Endodermal cell (in vitro differentiated cells): ENCODE results near the gene SAMD4B. TPM values are rescaled to one million over a fixed set of nuclear protein-coding genes. Genes with fewer than 3 reads are reported as not detected.

Source experiments
- DNase-seq: peaks from one replicate; pipeline ENCODE4 v3.0.0-alpha.2; 2017
- H3K27ac ChIP-seq: 2 replicates; pipeline ENCODE4 v1.5.1; 2013; ENCODE audit warnings: mild to moderate bottlenecking, low read depth, low read length, moderate library complexity
- H3K27me3 ChIP-seq: 2 replicates; pipeline ENCODE4 v1.6.1; 2013; ENCODE audit warnings: mild to moderate bottlenecking, low read length, moderate library complexity; ENCODE audit not compliant: insufficient read depth, control insufficient read depth, poor library complexity, severe bottlenecking
- H3K36me3 ChIP-seq: 2 replicates; pipeline ENCODE4 v1.7.0; 2013; ENCODE audit warnings: mild to moderate bottlenecking, low read length, moderate library complexity; ENCODE audit not compliant: control insufficient read depth, insufficient read depth
- H3K4me1 ChIP-seq: one replicate; pipeline ENCODE4 v1.7.0; 2013; ENCODE audit warnings: low read length; ENCODE audit not compliant: control insufficient read depth, insufficient read depth
- H3K4me3 ChIP-seq: 2 replicates; pipeline ENCODE4 v1.5.1; 2013; ENCODE audit warnings: mild to moderate bottlenecking, low read length, moderate library complexity
- H3K9ac ChIP-seq: 2 replicates; pipeline ENCODE4 v1.6.1; 2013; ENCODE audit warnings: mild to moderate bottlenecking, low read length, moderate library complexity; ENCODE audit not compliant: poor library complexity, severe bottlenecking; ENCODE audit errors: extremely low read depth
- H3K9me3 ChIP-seq: 2 replicates; pipeline ENCODE4 v1.6.1; 2013; ENCODE audit warnings: mild to moderate bottlenecking, low read length, moderate library complexity; ENCODE audit not compliant: control insufficient read depth
- H3K27ac Mint-ChIP-seq: 2 replicates; pipeline ENCODE4 v1.8.0; 2020; ENCODE audit warnings: mixed read lengths
- H3K27me3 Mint-ChIP-seq: 2 replicates; pipeline ENCODE4 v1.8.0; 2021; ENCODE audit warnings: mild to moderate bottlenecking, mixed read lengths; ENCODE audit not compliant: insufficient read depth
- H3K36me3 Mint-ChIP-seq: 2 replicates; pipeline ENCODE4 v1.8.0; 2020; ENCODE audit warnings: low read depth, mixed read lengths
- H3K4me1 Mint-ChIP-seq: 2 replicates; pipeline ENCODE4 v1.8.0; 2020; ENCODE audit warnings: mixed read lengths
- H3K4me3 Mint-ChIP-seq: 2 replicates; pipeline ENCODE4 v1.8.0; 2020; ENCODE audit warnings: mild to moderate bottlenecking, moderate library complexity, mixed read lengths
- H3K9me3 Mint-ChIP-seq: 2 replicates; pipeline ENCODE4 v1.8.0; 2020; ENCODE audit warnings: mild to moderate bottlenecking, mixed read lengths
- CTCF ChIP-seq: fragments of 200-600 bp; sonication (generic); conservative IDR thresholded peaks from 2 replicates; pipeline ENCODE4 v1.5.0; 2021; ENCODE audit warnings: antibody characterized with exemption, mild to moderate bottlenecking
- WGBS, 2 experiments: methylation state at CpG; one replicate each; pipeline versions ENCODE4 v1.1.5 to v1.1.7; 2013; ENCODE audit warnings: missing lambda C conversion rate in 2 of 2, mixed read lengths in 1 of 2; ENCODE audit not compliant: insufficient coverage in 1 of 2, insufficient read length in 1 of 2; 5-methylcytosine and 5-hydroxymethylcytosine counted together
- total RNA-seq, 2 donors: library from RNA; stranded (reverse); fragmentation: NEBNext Ultra II Directional in 1 of 2; extraction: Animal tissue kit (Norgen Biotek cat#: 25700) in 1 of 2; gene quantifications; 2 replicates in 1 of 2; 3 replicates in 1 of 2; pipeline ENCODE4 v1.2.1, GENCODE V29; 2021

SAMD4B gene
- total RNA-seq, 2 donors from 2014 or later = 155 to 159 TPM

- no peak overlapping the region for H3K4me3 Mint-ChIP-seq
- H3K27me3 ChIP-seq = peaks cover 13% of the 10 kb centered on the region
- WGBS, 2 experiments = 95% methylated on average over 42 to 64 of the region's 64 CpGs
- no peaks in the 10 kb centered on the region for H3K4me1 Mint-ChIP-seq
- H3K4me1 ChIP-seq = no peaks in the 10 kb centered on the region
- no peak overlapping the region for H3K4me3 ChIP-seq
- TF ChIP-seq CTCF = no peak
- peaks cover 26% of the 10 kb centered on the region for H3K27me3 Mint-ChIP-seq
- peaks cover 7% of the 10 kb centered on the region for H3K36me3 Mint-ChIP-seq
- H3K9ac ChIP-seq = no peak overlapping the region
- no peaks in the 10 kb centered on the region for H3K9me3 Mint-ChIP-seq
- H3K27ac Mint-ChIP-seq = no peak overlapping the region
- DNase-seq = no peak
- no peak overlapping the region for H3K27ac ChIP-seq
- H3K36me3 ChIP-seq = no peaks in the 10 kb centered on the region
- H3K9me3 ChIP-seq = no peaks in the 10 kb centered on the region
Measured at GRCh38 chr19:39314016-39314728, 28.0 kb upstream of the SAMD4B start.

DNA sequence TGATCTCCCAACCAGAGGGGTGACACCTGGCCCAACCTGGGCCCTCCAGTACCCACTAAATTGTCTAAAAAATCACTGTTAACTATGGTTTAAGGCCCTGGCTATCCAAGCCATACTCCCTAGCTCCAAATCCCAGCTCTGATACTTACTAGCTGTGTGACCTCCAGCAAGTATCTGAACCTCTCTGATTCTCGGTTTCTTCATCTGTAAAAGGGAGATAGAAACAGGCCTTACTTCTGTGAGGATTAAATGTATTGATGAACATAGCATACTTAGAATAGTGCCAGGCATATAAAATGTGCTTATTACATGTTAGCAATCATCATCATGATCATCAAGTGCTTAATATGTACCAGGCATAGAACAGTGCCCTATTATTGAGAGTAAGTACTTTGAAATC lies 26.3 kb upstream of the SAMD4B start:
- Mint-ChIP-seq H3K36me3 (peaks cover 7% of the 10 kb centered on the region), H3K4me3 (no peak overlapping the region), H3K27ac (no peak overlapping the region), H3K9me3 (no peaks in the 10 kb centered on the region), H3K4me1 (no peaks in the 10 kb centered on the region), H3K27me3 (peaks cover 28% of the 10 kb centered on the region)
- H3K9ac ChIP-seq = no peak overlapping the region
- no peak for TF ChIP-seq CTCF
- no peaks in the 10 kb centered on the region for H3K9me3 ChIP-seq
- no peaks in the 10 kb centered on the region for H3K4me1 ChIP-seq
- DNase-seq = no peak
- peaks cover 25% of the 10 kb centered on the region for H3K27me3 ChIP-seq
- H3K4me3 ChIP-seq = no peak overlapping the region
- 83 to 100% methylated on average over 1 of the region's 1 CpG for WGBS, 2 experiments
- H3K27ac ChIP-seq = no peak overlapping the region
- no peaks in the 10 kb centered on the region for H3K36me3 ChIP-seq

DNA sequence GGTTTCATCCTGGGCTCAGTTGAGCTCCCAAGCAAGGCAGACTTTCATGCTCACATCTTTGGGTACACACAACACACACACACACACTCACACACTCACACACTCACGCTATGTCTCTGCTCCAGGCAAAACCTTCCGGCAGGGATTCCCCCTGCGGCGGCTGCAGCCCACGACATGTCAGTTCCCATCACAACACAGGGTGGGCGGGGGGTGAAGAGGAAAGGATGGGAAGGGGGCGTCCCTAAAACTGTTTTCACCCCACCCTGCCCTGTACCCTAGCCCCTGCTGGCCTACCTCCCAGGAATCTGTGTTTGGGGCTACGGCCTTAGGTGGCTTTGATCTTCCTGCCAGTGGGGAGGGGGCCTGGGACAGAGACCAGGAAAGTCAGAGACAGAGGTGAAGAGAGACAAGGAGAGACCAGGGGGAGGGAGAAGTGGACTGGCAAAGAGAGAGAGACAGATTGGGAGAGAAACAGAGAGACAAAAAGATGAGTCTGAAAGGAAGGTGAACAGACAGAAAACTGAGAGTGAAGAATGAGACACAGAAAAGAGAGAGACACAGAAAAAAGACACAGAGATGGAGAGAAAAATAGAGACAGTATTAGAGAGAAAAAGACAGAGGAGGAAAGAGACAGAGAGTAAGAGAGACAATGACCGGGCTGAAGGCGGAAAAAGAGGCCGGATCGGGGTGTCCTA lies 25.4 kb upstream of the SAMD4B start:
- Mint-ChIP-seq H3K9me3 (no peaks in the 10 kb centered on the region), H3K27me3 (peaks cover 36% of the 10 kb centered on the region), H3K27ac (no peak overlapping the region), H3K36me3 (peaks cover 4% of the 10 kb centered on the region), H3K4me3 (no peak overlapping the region), H3K4me1 (no peaks in the 10 kb centered on the region)
- DNase-seq = no peak
- no peak for TF ChIP-seq CTCF
- Histone ChIP-seq H3K9me3 (no peaks in the 10 kb centered on the region), H3K4me3 (no peak overlapping the region), H3K27ac (no peak overlapping the region), H3K27me3 (peaks cover 33% of the 10 kb centered on the region), H3K4me1 (no peaks in the 10 kb centered on the region), H3K36me3 (no peaks in the 10 kb centered on the region), H3K9ac (no peak overlapping the region)
- WGBS, 2 experiments = 86 to 100% methylated on average over 1 to 10 of the region's 12 CpGs
